Motor neuron (in vitro differentiated cells): Measurements from ENCODE around the gene PLAAT2. TPM values are rescaled to one million over a fixed set of nuclear protein-coding genes. Genes with fewer than 3 reads are reported as not detected.
A peak's percentile ranks its signal among the peaks of the same experiment; 100 is the strongest.
"Not testable (repeated sequence)": the region's sequence is repeated elsewhere in the genome, so short reads cannot be mapped to it uniquely, and the experiment has no call there.

Experiments used
- ATAC-seq, 8 experiments: fragments of 200-7000 bp; cut with Tn5 transposase; replicated peaks in 6 of 8; 2 replicates each; pipeline ENCODE4 v1.8.0; 2021; ENCODE audit warnings: mild to moderate bottlenecking in 8 of 8, moderate library complexity in 8 of 8
- H3K27ac ChIP-seq, 2 donors: fragments of 250-450 bp; sonication (Bioruptor Pico); 2 replicates each; pipeline ENCODE4 v1.9.0; 2021; ENCODE audit warnings: antibody characterized with exemption in 2 of 2, mild to moderate bottlenecking in 2 of 2, moderate library complexity in 1 of 2
- H3K4me1 ChIP-seq, 2 donors: fragments of 250-450 bp; sonication (Bioruptor Pico); replicated peaks in 1 of 2; 2 replicates each; pipeline ENCODE4 v1.6.1; 2021; ENCODE audit warnings: antibody characterized with exemption in 2 of 2, mild to moderate bottlenecking in 2 of 2, moderate library complexity in 1 of 2
- H3K4me3 ChIP-seq, 5 donors: fragments of 250-450 bp; sonication (Bioruptor Pico); 2 replicates each; pipeline ENCODE4 v1.9.0; 2021; ENCODE audit warnings: antibody characterized with exemption in 5 of 5, mild to moderate bottlenecking in 5 of 5, moderate library complexity in 4 of 5
- WGBS, 10 experiments: fragments of 450-650 bp; shearing (Covaris generic); methylation state at CpG; one replicate each; pipeline ENCODE4 v1.0.0; 2022; 5-methylcytosine and 5-hydroxymethylcytosine counted together
- in situ Hi-C, 9 experiments: fragments of 400-800 bp; cut with MboI; loops; one replicate each; pipeline ENCODE4 v1.15.0; 2021; ENCODE audit warnings: low sequenced_read_pairs in 9 of 9, low pct_unique_long_range_greater_than_20kb in 2 of 9; ENCODE audit not compliant: unreplicated experiment in 9 of 9
- total RNA-seq, 8 experiments: library from RNA; unstranded; fragments of 300-600 nt; gene quantifications; 2 replicates each; pipeline versions ENCODE4 v1.2.3 to v1.2.4, GENCODE V29; 2022

The PLAAT2 gene
- total RNA-seq, 8 experiments from 2014 or later, result 0.29 to 1.3 (median 0.50) TPM; not detected in 5

GRCh38 chr11:63532799-63533475 lies 30.2 kb downstream of the PLAAT2 start:
- in situ Hi-C loops, result no loop called here
- H3K27ac ChIP-seq, result peak overlapping the region; percentile 17 to 77
- H3K4me1 ChIP-seq, result peaks cover 59 to 62% of the 10 kb centered on the region in 2 donors

DNA sequence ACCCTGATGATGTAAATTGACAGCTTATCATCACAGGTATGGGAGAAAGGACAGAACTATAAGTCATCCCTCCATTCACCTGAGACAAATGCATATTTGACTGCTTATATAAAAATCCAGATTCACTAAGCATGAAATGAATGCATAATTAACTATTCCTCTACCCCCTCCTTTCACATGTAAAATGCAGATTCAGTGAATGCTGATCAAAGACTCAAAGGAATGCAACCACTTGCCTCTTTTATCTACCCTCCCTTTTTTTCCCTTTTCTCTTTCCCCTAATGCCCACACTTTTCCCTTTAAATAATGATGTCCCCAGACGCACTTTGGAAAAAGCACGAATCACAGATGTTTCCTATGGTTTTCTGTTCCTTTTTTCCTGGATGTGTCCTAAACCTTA lies 31.1 kb downstream of the PLAAT2 start:
- WGBS, 10 experiments, result 0 to 25% (median 21%) methylated on average over 1 to 2 of the region's 2 CpGs; no CpG with 5 or more reads in 2 of the 10 experiments
- peaks cover 62 to 63% of the 10 kb centered on the region in 2 donors for H3K4me1 ChIP-seq
- no peak overlapping the region for H3K4me3 ChIP-seq
- H3K27ac ChIP-seq, result peak overlapping the region; percentile 69 to 77
- ATAC-seq, result peak in 1 of 8 experiments; percentile 4
- in situ Hi-C loops, result no loop called here

More at GRCh38 chr11:63532799-63533475, 30.2 kb downstream of the PLAAT2 start:
- peak; percentile 1 to 76 (median 62) for ATAC-seq
- 7 to 83% (median 18%) methylated on average over 1 to 3 of the region's 4 CpGs; no CpG with 5 or more reads in 2 of the 10 experiments for WGBS, 10 experiments
- no peak overlapping the region for H3K4me3 ChIP-seq

- Histone ChIP-seq H3K27ac (peak overlapping the region; percentile 69 to 77), H3K4me1 (peaks cover 58% of the 10 kb centered on the region in 2 donors)
- peak; percentile 84 to 93 (median 88) for ATAC-seq
- in situ Hi-C loops, H3K4me3 ChIP-seq: not testable (repeated sequence)
- WGBS, 10 experiments, result 0 to 60% (median 29%) methylated on average over 1 to 3 of the region's 6 CpGs; no CpG with 5 or more reads in 3 of the 10 experiments
Measured at GRCh38 chr11:63531074-63531792, 31.9 kb downstream of the PLAAT2 start.

DNA sequence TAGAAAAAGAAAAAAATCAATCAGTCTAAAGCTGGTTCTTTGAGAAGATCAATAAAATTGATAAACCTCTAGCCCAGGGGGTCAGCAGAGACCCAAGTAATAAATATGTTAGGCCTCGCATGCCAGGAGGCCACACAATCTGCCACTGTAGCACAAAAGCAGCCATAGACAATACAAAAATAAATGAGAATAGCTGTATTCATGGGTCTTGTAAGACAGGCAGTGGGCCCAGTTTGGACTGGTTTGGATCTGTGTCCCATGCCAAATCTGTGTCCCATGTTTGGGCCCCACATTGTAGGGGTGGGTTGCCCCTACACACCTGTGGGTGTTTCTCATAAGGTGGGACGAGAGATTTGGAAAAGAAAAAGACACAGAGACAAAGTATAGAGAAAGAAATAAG lies 33.2 kb downstream of the PLAAT2 start:
- Histone ChIP-seq H3K27ac (peak overlapping the region; percentile 78 to 90), H3K4me3 (no peak overlapping the region), H3K4me1 (peaks cover 58% of the 10 kb centered on the region in 2 donors)
- 17 to 100% (median 50%) methylated on average over 1 to 2 of the region's 2 CpGs; no CpG with 5 or more reads in 3 of the 10 experiments for WGBS, 10 experiments
- ATAC-seq, result peak in 3 of 8 experiments; percentile 18 to 23 (median 19)
- in situ Hi-C loops, result no loop called here

DNA sequence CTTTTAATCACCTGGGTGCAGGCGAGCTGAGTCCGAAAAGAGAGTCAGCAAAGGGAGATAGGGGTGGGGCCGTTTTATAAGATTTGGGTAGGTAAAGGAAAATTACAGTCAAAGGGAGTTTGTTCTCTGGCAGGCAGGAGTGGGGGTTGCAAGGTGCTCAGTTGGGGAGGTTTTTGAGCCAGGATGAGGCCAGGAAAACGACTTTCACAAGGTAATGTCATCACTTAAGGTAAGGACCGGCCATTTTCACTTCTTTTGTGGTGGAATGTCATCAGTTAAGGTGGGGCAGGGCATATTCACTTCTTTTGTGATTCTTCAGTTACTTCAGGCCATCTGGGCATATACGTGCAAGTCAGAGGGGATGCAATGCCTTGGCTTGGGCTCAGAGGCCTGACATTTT lies 33.8 kb downstream of the PLAAT2 start:
- Histone ChIP-seq H3K27ac (peak overlapping the region; percentile 78 to 90), H3K4me1 (peaks cover 58% of the 10 kb centered on the region in 2 donors)
- in situ Hi-C loops, H3K4me3 ChIP-seq, ATAC-seq: not testable (repeated sequence)
- 0 to 46% (median 28%) methylated on average over 1 to 5 of the region's 6 CpGs; no CpG with 5 or more reads in 1 of the 10 experiments for WGBS, 10 experiments

GRCh38 chr11:63528729-63529278 lies 34.4 kb downstream of the PLAAT2 start:
- H3K27ac ChIP-seq, result peak overlapping the region; percentile 78 to 90
- ATAC-seq, in situ Hi-C loops, H3K4me3 ChIP-seq: not testable (repeated sequence)
- H3K4me1 ChIP-seq, result peaks cover 58% of the 10 kb centered on the region in 2 donors
- WGBS, 10 experiments, result 0 to 67% (median 25%) methylated on average over 1 of the region's 3 CpGs; no CpG with 5 or more reads in 5 of the 10 experiments

- 0 to 40% (median 33%) methylated on average over 1 to 3 of the region's 11 CpGs; no CpG with 5 or more reads in 5 of the 10 experiments for WGBS, 10 experiments
- Histone ChIP-seq H3K27ac (peak overlapping the region in 1 of 2 donors; percentile 81), H3K4me1 (peaks cover 53% of the 10 kb centered on the region in 2 donors)
- in situ Hi-C loops, ATAC-seq, H3K4me3 ChIP-seq: not testable (repeated sequence)
Measured at GRCh38 chr11:63528156-63528555, 35.0 kb downstream of the PLAAT2 start.

DNA sequence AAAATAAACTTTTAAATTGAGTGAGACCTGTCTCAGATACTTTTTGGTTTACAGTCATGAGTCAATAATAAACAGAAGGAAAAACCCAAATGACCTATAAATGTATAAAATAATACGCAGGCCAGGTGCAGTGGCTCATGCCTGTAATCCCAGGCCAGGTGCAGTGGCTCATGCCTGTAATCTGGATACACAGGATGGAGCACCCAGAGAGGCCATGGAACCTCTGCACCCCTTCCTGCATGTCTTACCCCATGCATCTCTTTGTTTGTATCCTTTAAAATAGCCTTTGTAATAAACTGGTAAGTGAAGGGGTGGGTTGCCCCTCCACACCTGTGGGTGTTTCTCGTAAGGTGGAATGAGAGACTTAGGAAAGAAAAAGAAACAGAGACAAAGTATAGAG lies 35.5 kb downstream of the PLAAT2 start:
- WGBS, 10 experiments, result 51 to 80% (median 78%) methylated on average over 1 to 2 of the region's 2 CpGs; no CpG with 5 or more reads in 4 of the 10 experiments
- in situ Hi-C loops, result no loop called here
- H3K4me3 ChIP-seq, result no peak overlapping the region
- peak overlapping the region in 1 of 2 donors; percentile 81 for H3K27ac ChIP-seq
- ATAC-seq, result no peak
- H3K4me1 ChIP-seq, result peaks cover 48 to 49% of the 10 kb centered on the region in 2 donors

DNA sequence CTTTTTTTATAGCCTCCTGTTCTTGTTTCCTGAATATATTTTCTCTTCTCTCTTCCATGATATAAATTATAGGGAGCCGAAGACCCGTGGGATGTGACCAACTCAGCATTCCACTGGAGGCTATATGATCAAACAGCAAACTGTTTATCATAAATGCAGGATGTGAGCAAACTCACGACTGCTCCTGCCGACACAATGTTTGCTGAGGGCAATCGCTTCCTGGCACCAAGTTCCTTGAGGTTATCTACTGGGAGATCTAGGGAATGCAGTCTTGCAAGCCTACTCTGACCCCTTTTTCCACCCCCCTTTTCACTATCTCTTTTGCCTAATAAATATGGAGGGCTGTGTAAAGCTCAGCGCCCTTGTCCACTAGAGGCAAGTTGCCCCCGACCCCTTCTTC lies 40.0 kb downstream of the PLAAT2 start:
- Histone ChIP-seq H3K4me3 (no peak overlapping the region), H3K27ac (no peak overlapping the region), H3K4me1 (peaks cover 9% of the 10 kb centered on the region in 2 donors)
- in situ Hi-C loops, result no loop called here
- no peak for ATAC-seq
- 50 to 100% (median 80%) methylated on average over 1 to 7 of the region's 7 CpGs; no CpG with 5 or more reads in 1 of the 10 experiments for WGBS, 10 experiments

DNA sequence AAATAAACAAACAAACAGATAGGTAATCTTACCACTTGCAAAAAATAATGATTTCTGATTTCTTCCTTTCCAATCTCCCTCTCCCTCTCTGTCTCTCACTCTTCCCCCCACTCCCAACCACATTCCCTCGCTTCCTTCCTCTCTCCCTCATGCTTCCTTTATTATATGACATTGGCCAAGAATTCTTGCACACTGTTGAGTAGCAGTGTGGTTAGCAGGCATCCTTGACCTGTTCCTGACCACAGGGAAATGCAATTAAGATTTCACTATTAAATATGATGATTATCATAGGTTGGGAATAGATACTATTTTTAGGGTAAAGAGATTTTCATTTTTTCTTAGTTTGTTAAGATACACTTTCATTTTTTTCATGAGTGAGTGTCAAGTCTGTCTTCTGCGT lies 41.3 kb downstream of the PLAAT2 start:
- in situ Hi-C loops, result no loop called here
- WGBS, 10 experiments, result 47 to 100% (median 82%) methylated on average over 1 to 2 of the region's 2 CpGs; no CpG with 5 or more reads in 1 of the 10 experiments

GRCh38 chr11:63520606-63521170 lies 42.5 kb downstream of the PLAAT2 start:
- WGBS, 10 experiments, result 0 to 96% (median 78%) methylated on average over 1 to 5 of the region's 5 CpGs
- Histone ChIP-seq H3K27ac (no peak overlapping the region), H3K4me1 (no peaks in the 10 kb centered on the region), H3K4me3 (no peak overlapping the region)
- no peak for ATAC-seq
- in situ Hi-C loops, result no loop called here

More for the DNA sequence above, 41.3 kb downstream of the PLAAT2 start:
- Histone ChIP-seq H3K4me3 (no peak overlapping the region), H3K4me1 (no peaks in the 10 kb centered on the region), H3K27ac (no peak overlapping the region)
- ATAC-seq, result no peak

- Histone ChIP-seq H3K4me1 (no peaks in the 10 kb centered on the region), H3K27ac (no peak overlapping the region), H3K4me3 (no peak overlapping the region)
- ATAC-seq, result no peak
- 0 to 100% (median 80%) methylated on average over 1 of the region's 1 CpG; no CpG with 5 or more reads in 1 of the 10 experiments for WGBS, 10 experiments
- in situ Hi-C loops, result no loop called here
Measured at GRCh38 chr11:63518548-63518947, 44.6 kb downstream of the PLAAT2 start.
